HG02970 (cell line): Measurements from ENCODE around the gene FBXO44.

Source experiments
- ATAC-seq: cut with Tn5 transposase; IDR thresholded peaks from one replicate; pipeline ENCODE4 v1.9.1; 2021; ENCODE audit warnings: mild to moderate bottlenecking, moderate library complexity, moderate number of reproducible peaks; ENCODE audit not compliant: unreplicated experiment, low FRiP score

Gene FBXO44

DNA sequence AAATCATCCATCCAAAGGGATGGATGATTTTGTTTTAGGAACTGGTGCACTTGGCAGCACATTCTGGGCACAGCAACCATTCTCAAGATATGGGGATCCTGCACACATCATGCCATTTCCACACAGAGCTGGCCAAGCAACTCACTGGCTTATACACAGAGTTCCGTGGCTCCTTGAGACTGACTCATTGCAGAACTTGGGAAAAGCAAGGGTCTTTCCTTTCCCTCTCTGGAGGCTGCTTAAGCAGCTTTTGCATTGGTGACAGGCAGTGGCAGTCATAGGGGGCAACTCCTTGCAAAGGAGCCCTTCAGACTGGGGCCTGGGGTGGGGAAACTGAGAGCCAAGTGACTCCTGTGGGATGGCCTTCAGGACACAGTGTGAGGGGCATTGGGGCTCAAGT, 28.1 kb downstream of the FBXO44 start:
- ATAC-seq: no peak

DNA sequence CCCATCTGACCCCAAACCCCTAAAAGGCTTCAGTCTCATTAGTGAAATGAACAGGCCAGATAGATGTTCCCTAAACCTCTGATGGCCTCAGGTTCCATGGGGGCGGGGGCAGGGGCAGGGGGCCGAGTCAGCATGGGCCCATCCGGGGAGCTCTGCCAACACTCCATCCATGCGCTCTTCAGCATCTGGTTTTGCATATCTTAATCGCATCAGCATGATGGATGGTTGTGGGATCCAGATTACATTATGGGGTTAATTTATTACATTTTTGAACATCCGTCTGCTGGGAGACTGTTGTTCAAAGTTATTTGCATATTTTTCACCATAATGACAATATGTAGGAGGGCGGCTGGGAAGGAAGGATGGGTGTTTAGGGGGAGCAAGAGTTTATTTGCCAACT, 29.4 kb downstream of the FBXO44 start:
- no peak for ATAC-seq

DNA sequence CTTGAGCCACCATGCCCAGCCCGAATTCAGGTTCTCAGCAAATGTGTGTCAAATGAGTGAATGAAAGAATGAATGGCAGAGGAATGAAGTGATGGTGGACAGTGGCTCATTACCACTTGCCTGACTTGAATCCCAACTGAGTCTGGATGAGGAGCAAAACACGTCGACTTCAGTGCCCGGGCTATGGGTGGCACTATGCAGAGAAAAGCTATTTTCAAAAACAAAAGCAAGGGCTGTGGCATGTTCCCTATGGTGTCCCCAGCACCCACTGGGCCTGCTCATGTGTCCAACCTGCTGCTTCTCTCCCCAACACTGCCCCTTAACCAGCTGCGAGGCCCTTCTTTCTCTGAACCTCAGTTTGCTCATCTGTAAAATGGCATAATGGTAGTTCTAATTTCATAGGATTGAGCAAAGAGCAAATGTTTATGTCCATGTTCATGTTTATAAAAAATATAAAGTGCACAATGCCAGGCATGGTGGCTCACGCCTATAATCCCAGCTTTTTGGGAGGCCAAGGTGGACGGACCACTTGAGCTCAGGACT, 30.6 kb downstream of the FBXO44 start:
- ATAC-seq: no peak

DNA sequence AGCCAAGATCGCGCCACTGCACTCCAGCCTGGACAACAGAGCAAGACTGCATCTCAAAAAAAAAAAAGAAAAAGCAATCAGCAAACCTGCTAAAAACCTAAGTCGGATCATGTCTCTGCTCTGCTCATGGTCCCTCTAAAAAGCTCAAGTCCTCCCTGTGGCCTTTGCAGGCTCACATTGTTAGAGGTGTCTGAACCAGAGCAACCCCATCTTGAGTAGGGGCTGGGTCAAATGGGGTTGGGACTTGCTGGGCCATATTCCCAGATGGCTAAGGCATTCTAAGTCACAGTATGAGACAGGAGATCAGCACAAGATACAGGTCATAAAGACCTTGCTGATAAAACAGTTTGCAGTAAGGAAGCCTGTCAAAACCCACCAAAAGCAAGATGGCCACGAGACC, 33.8 kb downstream of the FBXO44 start:
- ATAC-seq: no peak

DNA sequence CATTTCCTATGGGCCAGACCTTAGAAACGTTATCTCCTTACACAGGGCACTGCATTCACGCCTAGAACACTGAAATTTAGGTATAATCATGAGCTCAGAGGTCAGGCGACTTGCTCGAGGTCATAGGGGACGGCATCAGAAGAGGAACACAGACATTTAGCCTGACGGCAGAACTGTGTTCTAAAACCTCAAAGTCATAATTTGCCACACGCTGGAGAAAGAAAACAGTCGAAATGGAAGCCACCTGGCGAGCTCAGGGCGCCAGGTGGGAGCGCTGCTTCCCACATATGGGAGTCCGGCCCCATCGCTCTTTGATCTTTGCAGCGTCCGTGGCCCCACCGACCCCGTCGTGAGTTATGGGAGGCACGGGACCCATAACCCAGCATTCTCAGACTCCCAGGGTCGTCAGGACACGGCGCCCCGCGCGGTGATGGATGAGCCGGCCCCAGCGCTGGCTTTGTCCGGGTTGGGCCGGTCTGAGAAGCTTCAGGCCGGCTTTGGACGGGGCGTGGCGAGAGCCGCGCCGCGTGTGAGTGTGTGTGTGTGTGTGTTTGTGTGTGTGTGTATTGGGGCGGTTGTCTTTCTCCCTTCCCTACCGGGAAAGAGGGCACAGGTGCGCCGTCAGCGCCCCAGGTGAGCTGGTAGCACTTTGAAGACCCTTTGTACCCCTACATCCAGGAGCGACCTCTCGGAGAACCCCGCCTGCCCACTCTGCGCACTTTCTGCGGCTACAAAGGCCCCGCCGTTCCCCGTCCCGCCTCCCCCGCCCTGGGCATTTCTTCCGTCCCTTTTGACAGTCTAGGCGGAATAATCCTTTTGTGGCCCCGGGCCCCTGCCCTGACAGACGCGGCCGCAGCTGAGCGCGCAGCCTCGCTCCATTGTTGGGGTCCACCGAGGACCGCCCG, 36.0 kb downstream of the FBXO44 start:
- ATAC-seq: no peak

DNA sequence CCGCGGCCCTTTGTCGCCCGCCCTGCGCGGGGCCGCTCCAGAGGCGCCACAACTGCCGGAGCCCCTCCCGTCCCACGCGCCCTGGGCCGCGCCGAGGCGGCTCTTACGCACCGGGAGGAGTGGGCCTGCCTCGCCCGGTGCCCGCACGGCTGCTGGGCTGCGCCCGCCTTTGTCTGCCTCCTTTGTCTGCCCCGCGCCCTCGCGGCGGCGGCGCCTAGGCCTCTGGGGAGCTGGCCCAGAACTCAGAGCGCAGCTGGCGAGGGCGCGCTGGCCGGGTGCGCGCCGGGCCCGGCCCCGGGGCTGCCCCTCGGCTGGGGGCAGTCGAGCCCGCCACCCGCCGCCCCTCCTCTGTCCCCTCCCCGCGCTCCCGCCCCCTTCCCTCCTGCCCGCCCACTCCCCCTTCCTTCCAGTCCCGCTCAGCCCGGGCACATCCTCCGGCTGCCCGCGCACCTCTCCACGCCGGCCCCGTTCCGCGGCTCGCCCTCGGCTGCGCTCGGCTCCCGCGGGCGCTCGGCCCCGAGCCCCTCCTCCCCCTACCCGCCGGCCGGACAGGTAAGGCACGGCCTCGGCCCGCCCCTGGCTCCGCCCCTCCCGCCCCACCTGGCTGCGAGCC, 36.7 kb downstream of the FBXO44 start, which contains the start of gene DRAXIN:
DRAXIN (plus strand) TSS at position 409 of the 613 bp plus-strand sequence. CDS start 14,549 bp downstream, outside the sequence.
- ATAC-seq: no peak

DNA sequence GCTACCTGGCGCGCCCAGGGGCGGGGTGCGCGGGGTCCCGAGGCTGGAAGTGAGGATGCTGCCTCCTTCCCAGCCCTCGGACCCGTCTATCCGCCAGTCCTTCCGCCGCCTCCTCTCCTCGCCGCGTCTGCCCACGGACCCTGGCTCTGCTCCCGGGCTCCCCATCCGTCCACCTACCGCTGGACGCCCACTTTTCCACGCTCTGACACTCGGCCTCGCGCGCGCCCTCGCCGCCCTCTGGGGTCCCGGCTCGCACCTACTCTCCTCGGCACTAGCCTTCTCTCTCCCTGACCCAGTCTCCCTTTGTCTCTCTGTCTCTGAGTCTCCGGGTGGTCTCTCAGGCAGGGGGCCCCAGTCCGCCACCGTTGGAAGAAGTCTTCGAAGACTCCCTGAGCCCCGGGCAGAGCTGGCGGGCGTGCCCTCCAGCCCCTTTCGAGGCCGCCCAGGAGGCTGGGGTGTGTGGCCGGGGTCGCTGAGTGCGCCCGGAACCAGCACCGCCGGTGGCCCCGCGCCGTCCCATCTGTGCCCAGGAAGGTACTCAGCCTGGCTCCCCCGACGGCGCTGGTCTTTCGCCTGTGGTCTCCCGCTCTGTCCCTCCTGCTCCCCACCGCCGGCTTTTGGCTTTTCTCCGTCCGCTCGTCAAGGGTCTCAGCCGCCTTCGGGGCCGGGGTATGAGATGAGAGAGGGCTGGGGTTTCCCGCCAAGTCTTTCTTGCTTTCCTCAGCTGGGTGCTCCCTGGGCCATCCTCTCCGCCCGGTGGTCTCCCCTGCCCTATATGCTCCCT, 37.4 kb downstream of the FBXO44 start:
- ATAC-seq: no peak

DNA sequence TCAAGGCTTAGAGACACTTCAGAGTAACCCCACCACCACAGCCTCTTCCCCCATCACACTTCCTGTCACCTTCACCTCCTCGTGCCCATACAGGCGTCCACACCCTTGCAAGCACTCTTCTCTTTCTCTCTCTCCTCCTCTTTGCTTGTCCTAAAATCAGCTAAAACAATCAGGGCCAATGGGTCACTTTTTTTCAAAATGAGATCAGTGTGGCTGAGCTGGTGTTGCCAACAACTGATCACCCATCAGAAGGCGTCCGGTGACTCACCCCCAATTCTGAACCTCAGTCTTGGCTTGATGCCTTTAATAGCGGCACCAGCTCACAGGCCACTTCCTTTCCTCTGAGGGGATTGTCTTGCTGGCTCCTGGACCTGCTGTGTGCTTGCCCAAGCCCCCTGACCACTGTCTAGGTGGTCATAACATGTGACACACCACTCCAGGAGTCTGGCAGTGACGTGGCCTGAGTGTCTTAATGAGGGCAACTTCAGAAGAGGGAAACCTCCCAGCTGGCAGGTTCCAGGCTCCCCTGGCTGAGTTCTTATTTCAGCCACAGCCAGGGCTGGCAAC, 38.4 kb downstream of the FBXO44 start:
- ATAC-seq: no peak

- no peak for ATAC-seq
Measured at GRCh38 chr1:11693917-11694316, 39.2 kb downstream of the FBXO44 start.

- no peak for ATAC-seq
Measured at GRCh38 chr1:11695861-11696260, 41.2 kb downstream of the FBXO44 start.

- ATAC-seq: no peak
Measured at GRCh38 chr1:11697188-11697892, 42.7 kb downstream of the FBXO44 start.

DNA sequence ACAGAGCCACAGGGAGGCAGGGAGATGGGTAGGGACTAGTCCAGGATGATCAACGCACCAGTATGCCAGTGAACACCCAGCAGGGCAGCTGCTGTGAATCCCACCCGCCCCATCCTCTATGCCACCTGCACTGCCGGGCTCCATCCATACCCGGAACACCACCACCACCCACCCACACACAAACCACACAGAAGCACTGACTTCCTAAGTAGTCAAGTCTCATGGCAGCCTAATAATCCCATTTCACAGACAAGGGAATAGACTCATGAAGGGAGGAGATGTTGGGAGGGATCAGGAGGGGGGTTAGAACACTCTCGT, 43.2 kb downstream of the FBXO44 start:
- no peak for ATAC-seq

- no peak for ATAC-seq
Measured at GRCh38 chr1:11700601-11701467, 46.2 kb downstream of the FBXO44 start.

DNA sequence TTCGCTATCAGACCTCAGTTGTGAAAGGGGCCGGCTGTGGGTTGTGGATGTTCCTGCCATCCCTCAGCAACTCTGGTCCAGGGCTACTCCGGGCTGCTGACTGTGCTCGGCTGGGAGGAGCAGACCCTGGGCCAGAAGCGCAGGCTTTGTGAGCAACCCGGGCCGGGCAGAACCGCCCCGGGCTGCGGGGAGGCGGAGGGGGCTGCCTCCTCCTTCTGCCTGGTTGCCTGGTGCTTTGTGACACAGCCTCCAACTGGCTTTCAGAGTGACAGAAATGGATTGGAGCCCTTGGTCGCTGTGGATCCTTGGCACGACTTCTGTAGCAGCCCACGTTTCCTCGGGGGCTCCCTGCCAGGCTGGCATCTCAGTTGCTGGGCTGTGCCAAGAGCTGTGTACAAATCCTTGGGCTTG, 46.9 kb downstream of the FBXO44 start:
- ATAC-seq: no peak

DNA sequence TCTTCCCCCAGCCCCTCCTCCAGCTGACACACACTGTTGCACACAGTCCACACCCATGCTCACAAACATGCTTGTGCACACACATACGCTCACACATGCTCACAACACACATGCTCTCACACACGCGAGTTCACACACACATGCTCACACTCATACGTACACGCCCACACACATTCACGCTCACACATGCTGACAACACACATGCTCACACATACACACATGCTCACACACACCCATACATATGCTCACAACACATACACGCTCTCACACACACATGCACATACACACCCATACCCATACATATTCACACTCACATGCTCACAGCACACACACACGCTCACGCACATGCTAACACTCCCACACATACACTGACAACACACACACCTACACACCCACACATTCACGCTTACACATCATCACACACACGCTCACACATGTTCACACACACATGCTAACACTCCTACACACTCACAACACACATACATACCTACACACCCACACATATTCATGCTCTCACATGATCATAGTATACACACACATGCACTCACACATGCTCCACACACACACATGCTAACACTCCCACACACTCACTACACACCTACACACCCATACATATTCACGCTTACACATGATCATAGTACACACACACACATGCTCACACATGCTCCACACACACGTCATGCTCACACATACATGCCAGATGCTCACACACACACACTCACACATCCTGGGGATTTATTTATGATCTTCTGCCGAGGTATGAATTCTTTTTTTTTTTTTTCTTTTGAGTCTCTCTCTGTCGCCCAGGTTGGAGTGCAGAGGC, 47.5 kb downstream of the FBXO44 start:
- ATAC-seq: no peak

DNA sequence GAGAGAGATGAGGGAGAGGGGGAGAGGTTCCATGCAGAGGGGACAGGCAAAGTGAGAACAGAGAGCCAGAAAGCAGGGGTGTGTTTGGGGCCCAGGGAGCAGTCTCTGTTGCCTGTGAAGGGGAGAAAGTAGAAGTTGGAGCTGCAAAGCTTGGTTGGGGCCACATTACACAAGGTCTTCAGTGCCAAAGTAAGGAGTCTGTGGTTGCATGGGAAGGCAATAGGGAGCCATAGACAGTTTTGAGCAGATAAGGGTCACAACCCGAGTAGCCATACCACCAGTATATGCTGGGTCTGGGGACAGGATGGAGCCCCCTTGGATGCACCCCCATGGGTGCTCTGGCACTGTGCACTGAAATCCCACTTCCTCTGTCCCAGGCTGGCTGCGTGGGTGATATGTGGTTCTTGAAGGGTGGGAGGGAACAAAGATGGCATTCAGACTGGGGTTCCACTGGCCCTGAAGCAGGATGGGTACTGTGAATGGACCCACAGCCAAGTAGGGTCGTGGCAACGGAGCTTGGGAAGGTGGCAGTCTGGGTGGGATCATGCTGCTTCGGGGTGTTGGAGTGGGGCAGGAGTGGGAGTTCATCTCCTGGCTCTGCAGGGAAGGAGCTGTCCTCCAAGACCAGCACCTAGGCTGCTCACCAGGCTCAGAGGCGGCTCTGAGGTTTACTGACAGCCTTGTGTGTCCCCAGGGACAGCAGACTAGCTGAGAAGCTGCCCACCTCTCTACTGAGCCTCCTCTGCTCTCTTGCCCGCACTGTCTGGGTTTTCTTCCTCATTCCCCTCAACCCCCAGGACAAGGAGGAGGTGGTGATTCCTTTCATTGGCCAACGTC, 48.9 kb downstream of the FBXO44 start:
- no peak for ATAC-seq

DNA sequence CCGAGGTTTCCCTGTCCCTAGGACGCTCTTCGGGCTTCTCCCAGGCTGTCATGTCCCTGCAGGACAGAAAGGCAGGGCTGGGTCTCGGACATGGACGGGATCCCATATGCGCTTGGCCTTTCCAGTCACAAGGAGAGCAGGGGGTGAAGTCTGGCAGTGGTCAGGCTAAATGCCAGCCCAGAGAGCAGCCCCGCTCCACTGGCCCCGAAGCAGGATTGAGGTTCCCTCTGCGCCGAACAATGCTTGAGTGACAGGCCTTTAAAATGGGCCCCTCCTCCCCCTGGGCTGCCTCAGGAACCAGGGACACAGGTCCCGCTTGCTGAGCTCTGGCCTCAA, 49.5 kb downstream of the FBXO44 start:
- no peak for ATAC-seq
